HG03039 (cell line): ENCODE results near the gene STXBP6.
"Not testable (repeated sequence)": the region's sequence is repeated elsewhere in the genome, so short reads cannot be mapped to it uniquely, and the experiment has no call there.

ENCODE experiments used
- ATAC-seq: cut with Tn5 transposase; IDR thresholded peaks from one replicate; pipeline ENCODE4 v1.9.1; 2021; ENCODE audit warnings: mild to moderate bottlenecking, moderate library complexity; ENCODE audit not compliant: unreplicated experiment

The STXBP6 gene

DNA sequence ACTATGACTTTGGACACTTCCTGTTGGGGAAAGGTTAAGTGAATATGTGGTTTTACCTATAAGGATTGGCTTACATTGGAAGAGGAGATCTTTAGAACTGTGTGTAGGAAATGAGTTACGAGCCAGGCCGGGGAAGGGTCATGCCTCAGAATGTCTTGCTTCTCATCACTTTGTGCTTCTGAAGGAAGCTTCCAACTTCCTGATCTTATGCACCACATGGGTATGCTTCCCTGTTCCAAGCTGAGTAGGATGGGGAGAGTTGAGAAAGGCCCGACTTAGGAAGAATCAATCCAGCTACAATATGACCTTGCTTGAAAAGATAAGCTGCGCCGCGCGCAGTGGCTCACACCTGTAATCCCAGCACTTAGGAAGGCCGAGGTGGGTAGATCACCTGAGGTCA lies 59.9 kb downstream of the STXBP6 start:
- ATAC-seq, result no peak

DNA sequence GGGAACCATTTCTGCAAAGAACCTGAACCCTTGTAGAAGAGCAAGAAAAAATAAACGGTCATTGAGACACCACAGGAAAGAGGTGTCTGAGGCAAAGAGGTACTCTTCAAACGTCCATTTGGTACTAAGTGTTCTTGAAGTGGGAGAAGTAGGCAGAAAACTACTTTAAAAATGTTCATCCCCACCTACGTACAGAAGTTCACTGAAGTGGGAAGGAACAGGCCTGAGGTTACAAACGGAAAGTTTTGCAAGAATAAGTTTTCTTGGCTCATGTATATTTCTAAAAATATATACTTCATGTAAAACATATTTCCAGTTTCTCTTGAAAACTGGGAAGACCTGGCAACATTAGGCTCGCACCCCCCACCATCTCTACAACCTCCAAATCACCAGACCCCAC lies 61.2 kb downstream of the STXBP6 start:
- no peak for ATAC-seq

DNA sequence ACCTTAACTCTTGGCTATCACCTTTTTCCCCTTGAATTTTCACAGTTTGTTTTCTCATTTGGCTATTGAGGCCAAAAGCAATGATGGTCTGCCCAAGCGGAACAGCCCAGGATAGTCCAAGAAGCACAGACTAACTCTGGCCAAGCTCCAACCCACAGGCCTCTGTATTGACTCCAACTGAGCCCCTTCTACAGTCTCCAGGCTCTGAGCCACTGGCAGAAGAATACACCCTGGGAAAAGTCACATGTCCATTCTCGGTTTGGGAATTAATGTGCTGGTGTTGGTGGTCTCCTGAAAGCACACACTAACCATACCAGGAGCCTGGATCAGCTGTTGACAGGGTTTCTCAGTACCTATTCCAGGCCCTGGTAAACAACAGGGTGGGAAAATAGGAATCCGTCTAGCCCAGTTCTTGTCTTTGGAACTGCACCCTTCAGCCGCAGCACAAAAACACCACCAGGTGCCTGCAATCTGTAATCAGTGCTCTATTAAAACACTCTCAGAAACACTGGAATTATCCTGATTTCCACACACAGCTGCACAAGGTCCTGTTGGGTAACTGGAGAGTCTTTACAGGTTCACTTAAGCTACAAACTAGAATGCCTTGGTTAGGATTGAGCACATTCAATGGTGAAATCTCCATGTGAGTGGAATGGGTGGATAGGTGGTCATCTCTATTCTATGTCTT lies 63.6 kb downstream of the STXBP6 start:
- no peak for ATAC-seq

DNA sequence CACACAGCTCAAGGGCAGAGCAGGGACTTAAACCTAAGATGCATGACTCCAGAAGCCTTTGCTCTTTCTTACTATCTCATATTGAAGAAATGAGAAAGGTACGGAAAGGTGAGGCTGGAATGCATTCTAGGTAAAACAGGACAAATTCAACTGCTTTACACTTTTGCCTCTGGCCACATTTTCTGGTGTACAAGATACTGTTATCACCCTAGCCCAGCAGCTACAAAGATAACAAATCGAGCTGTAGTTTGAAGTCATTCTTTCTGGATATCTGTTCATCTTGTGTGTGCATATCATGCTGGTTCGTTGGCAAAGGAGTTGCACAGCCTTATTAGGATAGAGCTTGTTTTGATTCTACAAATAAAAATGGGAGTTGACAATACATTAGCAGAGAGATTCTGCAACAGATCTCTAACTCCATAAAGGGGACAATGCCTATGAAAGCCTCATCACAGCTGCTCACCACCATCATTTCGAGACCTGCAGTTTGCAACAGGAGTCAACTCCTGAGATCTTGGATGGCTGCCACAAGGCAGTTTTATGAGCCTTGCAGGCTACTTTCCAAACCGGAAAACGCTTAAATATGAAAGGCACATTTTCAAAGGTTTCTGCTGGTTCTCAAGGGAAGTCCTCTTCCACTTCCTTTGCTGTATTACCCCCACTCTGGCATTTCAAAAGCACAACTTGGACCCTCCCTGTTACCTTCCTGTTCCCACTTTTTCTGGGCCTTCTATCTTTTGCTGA lies 64.9 kb downstream of the STXBP6 start:
- ATAC-seq, result no peak

DNA sequence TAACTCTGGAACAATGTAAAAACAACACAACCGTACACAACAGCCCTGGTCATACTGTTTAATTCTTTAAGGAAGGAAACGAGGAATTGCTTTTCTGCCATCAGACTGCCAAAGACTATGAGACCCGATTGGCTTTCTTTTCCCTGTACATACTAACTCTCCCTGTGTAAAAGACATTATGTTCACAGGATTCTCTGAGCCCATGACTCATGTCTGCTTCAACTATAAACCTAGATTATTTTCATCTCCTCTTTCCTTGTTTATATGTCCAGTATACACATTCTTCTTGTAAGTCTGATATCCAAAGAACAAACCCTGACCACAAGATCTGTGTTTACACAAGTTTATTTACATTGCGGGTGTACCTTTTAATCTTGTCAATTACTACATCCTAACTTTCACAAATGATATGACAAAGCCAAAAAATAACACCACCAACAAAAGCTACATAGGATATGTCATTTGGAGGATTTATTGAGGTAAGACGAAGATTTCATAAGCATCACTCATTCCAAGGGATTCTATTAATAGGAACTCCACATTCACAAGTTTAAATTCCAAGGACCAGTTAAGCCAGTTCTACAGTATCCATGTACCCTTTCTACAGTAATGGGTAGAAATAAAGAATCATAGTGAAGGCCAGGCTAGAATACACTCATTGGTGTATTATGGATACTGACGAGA lies 67.3 kb downstream of the STXBP6 start:
- no peak for ATAC-seq

DNA sequence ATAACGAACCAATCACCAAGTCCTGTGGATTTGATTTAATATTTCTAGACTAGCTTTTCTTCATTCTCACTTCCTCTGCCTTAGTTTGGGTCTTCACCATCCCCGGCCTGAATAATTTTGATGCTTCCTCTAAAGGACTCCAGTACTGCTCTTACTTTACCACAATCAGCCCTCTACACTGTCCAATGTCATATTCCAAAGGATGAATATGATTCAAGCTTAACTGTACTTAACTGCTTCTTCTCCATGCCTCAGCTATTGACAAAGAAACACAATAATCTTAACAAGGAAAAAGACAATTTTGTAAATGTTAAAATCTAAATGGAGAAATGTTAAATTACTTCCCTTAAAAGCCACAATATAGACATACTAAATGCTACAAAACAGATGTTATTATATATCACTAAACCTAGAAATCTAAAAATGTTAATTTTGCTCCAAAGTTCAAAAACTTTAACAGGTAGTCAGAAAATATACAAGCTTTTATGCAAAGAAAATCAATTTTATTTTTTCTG lies 70.2 kb downstream of the STXBP6 start:
- ATAC-seq, result peak; percentile 7

DNA sequence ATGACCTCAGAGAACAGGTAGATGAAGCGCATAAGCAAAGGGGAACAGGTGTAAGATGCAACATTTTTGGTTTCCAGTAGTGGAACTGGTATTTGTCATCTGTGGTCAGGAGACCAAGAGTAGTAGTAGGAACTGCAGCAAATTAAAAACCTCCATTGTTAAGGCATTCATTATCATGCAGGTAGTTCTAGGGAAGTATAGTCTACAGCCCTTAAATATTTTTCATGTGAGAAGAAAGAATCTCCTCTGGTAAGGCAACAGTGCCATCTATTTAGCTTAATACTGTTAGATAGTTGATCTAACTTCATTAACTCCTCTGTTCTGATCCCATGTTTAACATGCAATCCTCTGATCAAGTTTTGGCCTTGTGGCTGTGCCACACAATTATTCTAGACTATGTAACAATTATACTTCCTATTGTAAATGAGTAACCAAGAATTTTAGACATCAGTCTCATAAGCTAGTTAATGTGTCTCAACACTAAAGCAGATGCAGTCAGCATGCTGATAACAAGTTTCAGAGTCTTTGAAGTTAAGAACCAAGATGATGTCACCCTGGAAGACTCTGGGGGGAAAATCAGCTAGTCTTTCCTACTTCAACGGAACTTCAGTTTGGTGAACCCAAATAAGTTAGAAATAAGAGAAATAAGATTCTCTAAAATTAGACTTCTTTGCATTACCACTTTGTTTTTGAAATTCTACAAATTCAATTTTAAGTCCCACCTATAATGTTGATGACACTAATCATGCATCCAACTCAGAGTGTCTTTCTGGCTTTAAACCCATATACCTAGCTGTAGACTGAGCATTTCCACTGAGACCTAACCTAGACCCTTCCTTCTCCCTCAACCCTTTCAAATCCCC lies 70.9 kb downstream of the STXBP6 start:
- peak; percentile 75 for ATAC-seq

DNA sequence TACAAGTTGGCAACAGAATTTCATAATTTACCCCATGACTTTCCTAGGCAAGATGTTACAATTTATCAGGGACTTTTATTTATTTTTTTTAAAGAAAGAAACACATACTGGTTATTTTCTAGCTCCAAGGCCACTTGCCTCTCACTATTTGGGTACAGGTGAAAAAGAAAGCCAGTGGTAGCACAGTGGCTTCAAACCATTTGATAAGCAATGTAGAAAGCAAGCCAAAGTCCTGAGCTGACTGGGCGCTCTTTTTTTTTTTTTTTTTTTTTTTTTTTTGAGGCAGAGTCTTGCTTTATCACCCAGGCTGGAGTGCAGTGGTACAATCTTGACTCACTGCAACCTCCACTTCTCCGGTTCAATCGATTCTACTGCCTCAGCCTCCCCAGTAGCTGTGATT lies 73.3 kb downstream of the STXBP6 start:
- no peak for ATAC-seq

DNA sequence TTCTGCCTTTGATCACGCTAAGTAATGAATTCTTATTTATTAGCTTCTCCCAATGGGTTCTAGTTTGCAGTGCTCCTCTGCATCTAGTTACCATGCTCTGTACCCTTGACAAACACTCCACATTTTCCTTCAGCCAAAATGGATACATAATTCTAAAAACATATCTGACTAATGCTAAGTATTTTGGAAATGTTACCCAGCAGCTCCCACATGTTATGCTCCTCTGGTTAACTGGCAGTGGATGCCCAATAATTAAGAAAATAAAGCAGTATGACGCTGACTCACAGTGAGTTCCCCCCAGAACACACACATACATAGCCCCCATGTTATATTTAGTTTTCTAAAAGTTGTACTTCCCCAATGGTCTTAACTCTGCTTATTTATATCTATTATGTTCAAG lies 74.6 kb downstream of the STXBP6 start:
- no peak for ATAC-seq

DNA sequence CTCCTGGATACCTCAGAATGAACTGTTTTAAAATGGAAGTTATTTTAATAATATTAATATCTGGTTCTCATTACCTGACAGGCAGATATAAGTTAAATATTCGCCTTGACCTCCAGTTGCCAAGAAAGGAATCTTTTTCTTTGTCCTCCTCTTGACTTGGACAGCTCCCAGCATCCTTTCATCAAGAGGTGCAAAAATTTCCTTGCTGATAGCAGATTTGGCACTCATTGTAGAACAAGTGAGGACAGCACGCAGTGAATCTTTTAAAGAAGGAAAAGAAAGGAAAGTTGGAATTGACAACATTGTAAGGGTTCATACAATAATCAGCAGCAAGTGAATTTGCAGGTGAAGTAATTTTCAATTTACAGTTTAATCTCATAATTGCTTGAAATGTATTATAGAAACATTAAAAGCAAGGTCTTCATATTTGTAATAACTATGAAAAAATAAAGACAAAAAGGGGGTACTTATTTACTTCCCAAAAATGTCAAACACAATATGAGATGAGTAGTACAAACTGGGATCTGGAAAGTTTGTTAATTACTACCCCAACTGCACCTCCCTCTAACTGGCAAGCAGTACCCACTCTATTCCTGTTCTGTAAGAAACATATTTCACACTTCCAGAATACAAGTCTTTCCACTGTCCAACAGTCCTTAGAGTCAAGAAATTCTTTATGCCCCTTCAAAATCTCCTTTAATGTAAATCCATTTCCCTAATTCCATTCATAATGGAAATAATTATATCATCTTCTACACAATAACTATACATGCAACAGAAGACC lies 75.2 kb downstream of the STXBP6 start:
- ATAC-seq, result no peak

DNA sequence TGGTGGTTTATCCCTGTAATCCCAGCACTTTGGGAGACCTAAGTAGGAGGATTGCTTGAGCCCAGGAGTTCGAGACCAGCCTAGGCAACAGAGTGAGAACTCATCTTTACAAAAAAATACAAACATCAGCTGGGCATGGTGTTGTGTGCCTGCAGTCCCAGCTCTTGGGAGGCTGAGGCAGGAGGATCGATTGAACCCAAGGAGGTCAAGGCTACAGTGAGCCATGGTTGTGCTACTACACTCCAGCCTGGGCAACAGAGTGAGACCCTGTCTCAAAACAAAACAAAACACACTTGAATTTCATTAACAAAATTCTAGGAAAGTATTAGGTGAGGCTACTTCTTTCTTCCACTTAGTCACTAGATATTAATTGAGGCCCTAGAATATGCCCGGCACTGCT lies 77.1 kb downstream of the STXBP6 start:
- ATAC-seq, result no peak

DNA sequence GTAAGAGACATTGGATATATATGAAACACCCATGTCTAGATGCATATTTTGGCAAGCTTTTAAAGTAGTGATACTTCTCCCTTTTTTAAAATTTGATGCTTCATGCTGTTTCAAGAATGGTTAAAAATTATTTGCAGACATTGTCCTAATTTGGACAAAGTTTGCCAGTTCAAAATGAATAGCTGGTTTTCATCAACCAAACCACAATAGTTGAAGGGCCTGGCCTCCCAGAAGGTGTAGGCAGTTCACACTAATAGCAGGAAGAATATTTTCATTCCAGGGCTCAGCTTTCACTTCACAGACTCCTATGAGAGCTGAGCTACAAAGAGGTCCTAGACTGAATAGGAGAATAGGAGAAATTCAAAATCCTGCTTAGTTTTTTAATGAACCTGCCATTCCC lies 78.7 kb downstream of the STXBP6 start:
- ATAC-seq, result no peak

DNA sequence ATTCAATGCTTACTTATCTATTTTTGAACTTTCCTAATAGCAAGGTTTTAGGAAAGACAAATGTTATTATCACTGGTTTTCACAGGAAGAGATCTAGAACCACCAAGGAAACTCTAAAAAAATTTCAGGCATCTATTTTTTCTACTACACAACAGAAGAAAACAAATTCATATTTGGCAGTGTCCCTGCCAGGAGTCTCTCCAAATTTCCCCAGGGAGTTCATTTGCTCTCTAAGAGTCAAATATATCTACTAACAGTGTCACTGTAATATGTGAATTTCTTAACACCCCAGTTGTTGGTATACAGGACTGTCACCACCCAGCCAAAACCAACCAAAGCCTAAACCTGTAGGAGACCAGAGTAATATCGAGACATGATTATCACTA lies 83.4 kb downstream of the STXBP6 start:
- ATAC-seq, result no peak

DNA sequence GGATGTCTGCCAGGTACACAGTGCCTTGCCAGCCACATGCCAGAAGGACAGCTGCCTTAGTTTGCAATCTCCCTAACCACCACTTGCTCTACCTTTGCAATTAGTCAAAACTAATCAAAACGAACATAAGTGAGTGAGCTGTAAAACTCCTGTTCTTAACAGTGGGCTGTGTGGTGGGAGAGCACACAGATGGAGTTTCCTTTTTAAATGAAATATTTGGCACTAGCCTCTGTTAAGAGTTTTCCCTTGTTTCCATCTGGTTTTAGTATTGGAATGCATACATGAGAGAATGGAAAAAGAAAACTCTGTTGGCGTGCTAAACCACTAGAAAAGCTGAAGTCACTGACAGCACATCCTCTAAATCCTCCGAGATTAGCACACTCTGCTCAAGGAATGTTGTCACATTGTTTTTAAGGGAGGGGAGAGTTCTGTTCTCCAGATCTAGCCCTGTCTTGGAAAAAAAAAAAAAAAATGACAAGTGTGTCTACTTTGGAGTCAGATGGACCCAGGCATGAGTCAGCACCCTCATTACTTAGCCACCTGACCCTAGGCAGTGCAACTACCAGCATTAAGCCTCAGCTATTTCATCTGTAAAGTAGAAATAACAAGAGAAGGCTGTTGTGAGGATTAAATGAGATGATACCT lies 83.9 kb downstream of the STXBP6 start:
- no peak for ATAC-seq

DNA sequence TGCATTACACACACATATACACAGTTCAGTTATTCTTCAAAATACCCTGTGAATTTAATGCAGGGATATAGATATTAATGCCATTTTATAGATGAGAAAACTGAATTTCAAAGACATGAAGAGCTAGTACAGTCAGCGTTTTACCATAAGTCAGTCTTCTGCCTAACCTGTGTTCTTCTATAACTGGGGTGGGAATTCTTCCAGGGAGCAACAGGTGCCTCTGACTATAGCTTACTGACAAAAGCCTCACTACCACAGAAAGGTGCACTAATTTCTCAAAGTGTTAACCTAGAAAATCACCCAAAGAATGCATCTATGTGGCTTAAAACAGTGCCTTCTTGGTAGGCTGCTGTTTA lies 84.4 kb downstream of the STXBP6 start:
- ATAC-seq, result no peak

DNA sequence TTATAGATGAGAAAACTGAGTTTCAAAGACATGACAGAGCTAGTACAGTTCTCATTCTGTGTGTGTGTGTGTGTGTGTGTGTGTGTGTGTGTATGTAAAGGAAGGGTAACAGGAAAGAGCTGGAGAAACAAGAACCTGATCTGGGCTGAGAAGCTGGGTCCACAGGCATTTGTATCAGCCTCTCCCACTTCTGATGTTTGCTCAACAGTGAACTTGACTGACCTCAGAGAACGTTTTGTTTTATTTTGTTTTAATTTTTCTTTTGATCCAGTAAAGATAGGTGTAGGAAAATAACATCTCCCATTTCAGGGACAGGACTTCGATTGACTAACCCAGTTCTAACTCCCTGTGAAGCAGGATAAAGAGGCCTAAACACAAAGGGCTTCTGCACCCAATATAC lies 85.4 kb downstream of the STXBP6 start:
- no peak for ATAC-seq

DNA sequence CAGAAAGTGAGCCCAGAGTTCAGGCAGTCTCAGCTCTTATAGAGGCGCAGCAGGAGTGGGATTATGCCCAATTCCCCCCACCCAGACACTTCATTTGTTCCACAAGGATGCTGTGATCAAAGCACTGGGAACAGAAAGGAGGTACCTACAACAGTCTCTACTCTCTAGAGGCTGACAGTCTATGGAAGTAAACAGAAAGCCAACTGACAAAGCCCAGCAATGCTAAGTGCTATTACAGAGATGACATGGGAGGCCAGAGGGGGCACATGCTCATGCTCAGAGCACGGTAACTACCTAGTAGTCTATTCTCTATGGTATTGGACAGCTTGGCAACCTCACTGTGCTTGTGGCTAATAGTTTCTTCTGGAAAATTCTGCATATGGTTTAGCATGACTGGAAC lies 85.9 kb downstream of the STXBP6 start:
- no peak for ATAC-seq

DNA sequence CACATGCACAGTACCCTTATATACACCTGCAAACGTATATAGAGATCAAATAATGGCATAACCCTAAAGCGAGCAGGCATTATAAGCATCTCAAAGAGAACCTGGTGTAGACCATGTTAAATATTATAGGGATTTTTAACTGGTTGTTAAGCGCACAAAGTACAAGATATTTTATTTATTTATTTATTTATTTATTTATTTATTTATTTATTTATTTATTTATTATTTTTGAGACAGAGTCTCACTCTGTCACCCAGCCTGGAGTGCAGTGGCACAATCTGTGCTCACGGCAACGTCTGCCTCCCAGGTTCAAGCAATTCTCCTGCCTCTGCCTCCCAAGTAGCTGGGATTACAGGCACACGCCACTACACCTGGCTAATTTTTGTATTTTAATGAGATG lies 87.8 kb downstream of the STXBP6 start:
- not testable (repeated sequence) for ATAC-seq

DNA sequence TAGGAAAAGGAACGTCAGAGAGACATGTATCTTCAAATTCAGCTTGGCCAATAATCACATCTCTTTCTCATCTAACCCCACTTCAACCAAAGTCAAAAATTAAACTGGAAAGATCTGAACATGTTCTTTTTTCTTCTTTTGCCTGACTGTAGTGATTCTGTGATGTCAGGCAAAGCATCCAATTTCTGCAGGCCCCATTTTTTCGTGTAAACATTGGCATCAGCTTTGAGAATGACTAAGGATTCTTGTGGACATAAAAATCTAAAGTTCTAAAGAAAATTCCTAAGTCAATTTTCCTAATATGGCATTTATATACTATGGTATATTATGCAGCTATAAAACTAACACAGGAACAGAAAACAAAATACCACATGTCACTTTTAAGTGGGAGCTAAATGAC lies 89.1 kb downstream of the STXBP6 start:
- no peak for ATAC-seq

DNA sequence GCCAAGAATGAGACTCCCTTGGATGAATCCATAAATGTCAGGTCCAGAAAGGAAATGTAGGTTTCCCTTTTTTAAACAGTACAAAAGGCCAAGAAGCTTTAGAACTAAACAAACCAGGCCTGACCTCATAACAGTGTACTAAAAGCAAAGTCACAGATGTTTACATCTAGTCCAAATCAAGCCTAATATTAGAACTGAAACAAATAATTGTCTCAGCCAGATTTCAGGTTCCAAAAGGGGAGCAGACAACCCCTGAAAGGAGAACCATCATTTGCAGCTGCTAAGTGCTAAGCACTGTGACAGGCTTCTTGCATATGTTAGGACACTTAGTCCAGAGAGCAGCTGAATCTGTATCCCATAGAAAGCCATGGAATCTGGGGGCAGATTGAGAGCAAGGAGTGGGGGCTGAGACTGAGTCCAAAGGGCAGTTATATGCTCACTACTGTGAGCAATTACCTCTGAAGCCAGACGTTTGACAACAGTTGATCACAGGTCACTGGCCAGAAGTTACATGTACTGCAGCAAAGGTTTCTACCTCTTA lies 90.1 kb downstream of the STXBP6 start:
- ATAC-seq, result peak; percentile 76
